ENCODE measurements around the gene IER5L.
"Not testable (repeated sequence)": the region's sequence is repeated elsewhere in the genome, so short reads cannot be mapped to it uniquely, and the experiment has no call there.

The IER5L gene

GRCh38 chr9:129178568-129179382 lies 714 bp upstream of the IER5L start:
- no peak for DNase-seq

GRCh38 chr9:129177443-129177790 lies 644 bp downstream of the IER5L start:
- no peak for DNase-seq

- no peak for DNase-seq
Measured at GRCh38 chr9:129176701-129177442, 1.2 kb downstream of the IER5L start.

- DNase-seq = peak; percentile 43 to 59
Measured at GRCh38 chr9:129175825-129176633, 2.0 kb downstream of the IER5L start.

- no peak for DNase-seq
Measured at GRCh38 chr9:129175515-129175824, 2.6 kb downstream of the IER5L start.

GRCh38 chr9:129174724-129175514 lies 3.1 kb downstream of the IER5L start:
- peak; percentile 12 to 14 for DNase-seq

GRCh38 chr9:129174102-129174723 lies 3.8 kb downstream of the IER5L start:
- DNase-seq = peak; percentile 84 to 87

GRCh38 chr9:129173296-129174101 lies 4.6 kb downstream of the IER5L start:
- DNase-seq = no peak

- no peak for DNase-seq
Measured at GRCh38 chr9:129172816-129173215, 5.2 kb downstream of the IER5L start.

GRCh38 chr9:129171993-129172751 lies 5.9 kb downstream of the IER5L start:
- no peak for DNase-seq

- DNase-seq = no peak
Measured at GRCh38 chr9:129170229-129170628, 7.8 kb downstream of the IER5L start.

GRCh38 chr9:129166623-129167557 lies 11.2 kb downstream of the IER5L start:
- no peak for DNase-seq

GRCh38 chr9:129165198-129165597 lies 12.9 kb downstream of the IER5L start:
- no peak for DNase-seq

GRCh38 chr9:129164246-129164930 lies 13.7 kb downstream of the IER5L start:
- no peak for DNase-seq

- no peak for DNase-seq
Measured at GRCh38 chr9:129163753-129164152, 14.3 kb downstream of the IER5L start.

GRCh38 chr9:129163198-129163670 lies 14.8 kb downstream of the IER5L start:
- DNase-seq = not testable (repeated sequence)

GRCh38 chr9:129162497-129163197 lies 15.4 kb downstream of the IER5L start:
- DNase-seq = no peak

- no peak for DNase-seq
Measured at GRCh38 chr9:129161534-129161837, 16.6 kb downstream of the IER5L start.
